Stimulated activated CD4-positive, alpha-beta T cell treated with anti-CD3 and anti-CD28 coated beads, Interleukin-2, amount 100 ng/mL, for 48 hours (primary cell): ENCODE results near the gene BANF1.

Source experiments
- DNase-seq, 2 donors: peaks; one replicate each; pipeline ENCODE4 v3.0.0-alpha.2; 2020

BANF1 gene

GRCh38 chr11:66042227-66042995, 40.1 kb downstream of the BANF1 start:
- DNase-seq, result no peak

DNA sequence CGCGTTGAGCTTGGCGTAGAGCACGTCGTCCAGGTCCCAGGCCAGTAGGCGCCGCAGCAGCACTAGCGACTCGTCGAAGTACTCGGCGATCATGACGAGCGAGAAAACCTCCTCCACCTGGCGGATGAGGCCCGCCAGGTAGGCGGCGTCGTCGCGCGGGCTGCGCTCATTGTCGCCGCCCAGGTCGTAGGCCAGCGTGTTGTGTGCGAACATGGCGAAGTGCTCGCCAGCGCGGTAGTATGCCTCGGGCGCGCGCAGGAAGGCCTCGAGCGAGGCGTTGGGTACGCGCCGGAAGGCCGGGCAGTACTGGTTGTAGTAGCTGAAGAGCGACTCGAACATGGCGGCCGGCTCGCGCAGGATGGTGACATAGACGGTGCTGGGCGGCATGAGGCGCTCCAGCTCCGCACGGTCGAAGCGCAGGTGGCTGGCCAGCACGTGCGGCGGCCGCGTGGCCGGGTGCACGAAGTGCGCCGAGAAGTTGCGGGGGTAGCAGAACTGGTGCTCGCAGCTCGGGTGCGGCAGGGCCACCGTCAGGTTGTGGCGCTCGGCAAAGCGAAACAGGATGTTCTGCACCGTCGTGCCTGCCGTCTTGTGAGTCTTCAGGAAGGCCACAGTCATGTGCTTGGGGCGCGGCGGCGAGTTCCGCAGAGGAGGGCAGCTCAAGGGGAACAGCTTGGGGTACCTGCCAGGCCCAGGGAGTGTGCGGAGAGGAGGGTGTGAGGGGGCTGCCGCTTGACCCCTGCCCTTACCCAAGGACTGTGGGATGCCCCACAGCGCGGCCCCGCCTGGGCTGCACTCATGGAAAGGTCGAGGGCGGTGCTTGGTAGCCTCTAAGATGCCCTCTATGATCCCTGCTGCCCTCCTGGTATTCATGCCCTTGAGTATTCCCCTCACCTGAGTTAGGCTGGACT, 40.9 kb downstream of the BANF1 start:
- DNase-seq, result no peak

GRCh38 chr11:66044757-66045156, 42.5 kb downstream of the BANF1 start:
- no peak for DNase-seq

- peak; percentile 88 for DNase-seq
Measured at GRCh38 chr11:66045177-66045639, 42.9 kb downstream of the BANF1 start.

DNA sequence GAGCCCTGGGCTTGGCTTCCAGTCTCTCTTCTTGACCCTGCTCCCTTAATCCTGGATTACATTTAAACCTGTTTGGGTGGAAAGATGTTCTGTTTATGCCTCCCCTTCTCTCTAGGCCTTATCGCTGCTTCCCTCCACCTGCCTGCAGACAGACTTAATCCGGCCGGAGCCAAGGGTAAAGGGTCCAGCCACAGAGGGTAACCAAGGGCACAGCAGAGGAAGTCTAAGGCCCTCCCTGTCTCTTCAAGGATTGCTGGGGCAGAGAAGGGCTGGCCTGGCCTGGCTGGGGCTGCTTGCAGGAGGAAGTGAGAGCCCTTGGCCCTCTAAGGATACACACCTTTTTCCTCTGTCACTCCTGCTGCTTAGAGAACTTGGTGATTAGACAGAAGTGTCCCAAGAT, 44.6 kb downstream of the BANF1 start:
- no peak for DNase-seq

DNA sequence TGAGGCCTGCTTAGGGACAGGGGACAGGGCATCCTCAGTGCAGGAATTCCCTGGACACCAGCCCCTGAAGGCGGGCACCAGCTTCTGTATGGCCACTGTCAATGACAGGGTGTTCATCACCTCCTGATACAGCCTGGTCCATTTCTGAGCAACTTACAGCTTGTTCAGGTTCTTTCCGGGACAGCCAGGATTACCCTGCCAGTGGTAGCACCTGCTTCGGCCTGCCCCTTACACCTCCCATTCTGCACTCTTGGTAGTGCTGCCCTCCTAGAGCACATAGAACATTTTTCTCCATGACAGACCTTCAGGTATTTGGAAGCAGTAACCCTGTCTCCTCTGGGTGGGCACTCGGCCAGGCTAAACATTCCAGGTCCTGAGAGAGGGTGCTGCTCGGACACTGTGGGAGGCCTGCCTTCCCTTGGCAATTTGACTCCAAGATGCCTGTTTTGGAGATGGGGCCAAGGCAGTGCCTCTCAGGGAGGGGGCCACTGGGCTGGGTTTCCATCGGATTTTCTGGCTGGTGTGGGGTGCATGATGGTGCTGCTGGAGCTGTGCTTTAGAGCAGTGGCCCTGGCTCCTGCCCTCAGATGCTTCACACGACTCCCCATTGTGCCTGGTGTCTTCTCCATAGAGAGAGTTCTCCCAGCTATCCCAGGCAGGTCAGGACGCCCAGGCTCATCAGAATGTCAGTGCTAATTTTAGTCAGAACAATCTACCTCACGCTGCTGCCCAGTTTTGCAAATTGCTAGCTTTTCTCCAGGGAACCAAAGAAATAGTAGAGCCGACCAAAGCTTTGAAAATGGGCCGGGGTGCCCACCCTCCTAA, 45.5 kb downstream of the BANF1 start:
- no peak for DNase-seq

DNA sequence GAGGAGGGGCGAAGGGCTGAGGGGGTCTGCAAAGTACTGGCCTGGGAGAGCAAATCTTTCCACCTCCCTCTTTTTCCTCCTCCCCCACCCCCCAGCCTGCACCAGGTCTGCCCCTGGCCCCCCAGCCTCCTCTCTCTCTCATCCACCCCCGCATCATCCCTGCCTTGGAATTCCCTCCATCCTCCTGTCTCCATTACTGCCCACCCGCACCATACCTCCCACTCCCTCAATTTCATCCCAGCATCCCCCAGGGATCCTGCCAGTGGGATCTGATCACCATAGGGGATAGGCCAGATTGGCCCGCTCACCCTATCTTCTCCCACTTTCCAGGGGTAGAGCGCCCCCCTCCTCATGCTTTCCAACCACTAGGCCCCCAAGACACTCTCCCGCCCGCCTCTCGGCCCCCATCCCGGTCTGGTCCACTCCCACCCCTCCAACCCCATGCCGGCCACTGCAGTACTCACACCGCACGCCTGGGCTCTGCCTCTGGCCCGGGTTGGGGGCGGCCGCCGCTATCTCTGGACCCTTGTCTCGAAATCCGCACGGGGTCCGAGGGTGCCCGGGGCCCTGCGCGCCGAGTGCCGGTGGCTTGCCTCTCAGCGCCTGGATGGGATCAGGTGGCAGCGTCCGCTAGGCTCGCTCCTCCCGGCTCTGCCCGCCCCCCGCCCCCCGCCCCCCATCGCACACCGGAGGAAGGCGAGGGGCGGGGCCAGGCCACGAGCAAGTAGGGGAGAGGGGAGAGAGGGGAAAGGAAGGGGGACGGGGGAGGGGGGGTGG, 46.4 kb downstream of the BANF1 start, which contains the start of gene GAL3ST3:
Gene GAL3ST3, minus strand, starts transcription at position 615 of the 777 bp plus-strand sequence. CDS start 3,746 bp downstream, outside the sequence.
- DNase-seq, result no peak

DNA sequence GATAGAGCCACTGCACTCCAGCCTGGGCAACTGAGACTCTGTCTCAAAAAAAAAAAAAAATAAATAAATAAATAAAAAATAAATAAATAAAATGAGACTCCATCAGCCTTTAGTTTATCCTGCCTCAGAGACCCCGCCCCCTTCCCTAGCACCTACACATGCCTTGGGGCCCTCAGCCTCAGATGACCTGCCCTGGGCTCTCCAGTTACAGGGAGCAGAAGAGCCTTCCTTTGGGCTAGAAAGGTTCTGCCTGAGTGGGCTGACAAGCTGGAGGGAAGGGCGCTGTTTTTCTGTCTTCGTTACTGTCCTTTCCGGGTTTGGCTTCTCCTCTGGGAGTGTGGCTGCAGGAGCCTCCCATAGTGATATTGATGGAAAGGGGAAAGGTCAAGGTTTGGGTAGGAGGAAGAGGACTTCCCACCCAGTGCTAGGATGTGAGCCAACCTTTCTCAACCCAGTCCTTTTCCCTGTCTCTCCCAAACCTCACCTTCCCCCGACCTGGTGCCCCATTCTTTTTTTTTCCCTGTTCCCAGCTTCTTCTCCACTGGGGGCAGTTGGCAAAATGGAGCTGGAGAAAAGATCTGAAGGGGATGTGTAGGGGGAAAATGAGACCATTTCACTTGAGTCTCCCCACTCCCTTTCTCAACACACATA, 48.4 kb downstream of the BANF1 start:
- no peak for DNase-seq

GRCh38 chr11:66051371-66051765, 49.1 kb downstream of the BANF1 start:
- no peak for DNase-seq

GRCh38 chr11:66051766-66052663, 49.7 kb downstream of the BANF1 start, which contains the start of gene SF3B2:
Gene SF3B2 (plus strand): TSS chr11:66052364. CDS start chr11:66052385, 21 bp downstream.
- peak; percentile 93 to 94 for DNase-seq

DNA sequence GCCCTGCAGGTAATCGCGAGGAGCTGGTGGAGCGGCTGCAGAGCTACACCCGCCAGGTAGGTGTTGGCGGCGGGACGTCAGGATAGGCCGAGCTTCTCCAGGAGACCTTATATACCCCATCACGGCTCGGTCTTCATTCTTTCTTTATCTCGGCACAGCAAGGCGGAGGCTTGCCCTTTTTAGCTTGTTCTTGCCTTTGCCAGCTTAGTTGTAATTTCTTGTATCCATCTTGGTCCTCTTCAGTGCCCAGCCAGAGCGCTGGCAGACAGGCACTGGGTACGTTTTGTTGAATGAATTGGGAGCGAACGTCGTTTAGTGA, 50.3 kb downstream of the BANF1 start:
- no peak for DNase-seq
